LNCAP (cell line): ENCODE measurements around the gene COL23A1.

Experiments
- CTCF ChIP-seq: fragments of 450-650 bp; IDR thresholded peaks from 2 replicates; pipeline ENCODE4 v1.5.1; 2017; ENCODE audit warnings: mild to moderate bottlenecking

The COL23A1 gene

GRCh38 chr5:178341091-178341850, 248.9 kb downstream of the COL23A1 start:
- no peak for TF ChIP-seq CTCF

GRCh38 chr5:178340637-178341036, 249.6 kb downstream of the COL23A1 start:
- TF ChIP-seq CTCF, result no peak

- no peak for TF ChIP-seq CTCF
These were observed 250.0 kb downstream of the COL23A1 start for GRCh38 chr5:178340187-178340586.

- no peak for TF ChIP-seq CTCF
These were observed 250.9 kb downstream of the COL23A1 start for GRCh38 chr5:178339272-178339671.

- TF ChIP-seq CTCF, result no peak
These were observed 251.4 kb downstream of the COL23A1 start for GRCh38 chr5:178338750-178339144.

GRCh38 chr5:178338126-178338749, 252.0 kb downstream of the COL23A1 start:
- TF ChIP-seq CTCF, result no peak

GRCh38 chr5:178337334-178337741, 252.9 kb downstream of the COL23A1 start:
- TF ChIP-seq CTCF, result no peak
